ENCODE results near the gene SCN5A. TPM values are rescaled to one million over a fixed set of nuclear protein-coding genes. Genes with fewer than 3 reads are reported as not detected.
A peak's percentile ranks its signal among the peaks of the same experiment; 100 is the strongest.

Gene SCN5A
- total and polyA plus RNA-seq, 4 donors = 0.38 to 2.0 (median 0.61) TPM

- no peak for DNase-seq
- ATAC-seq (ENCODE audit: low FRiP score) = no peak
- H3K27ac ChIP-seq (ENCODE audit: low read depth in 1 of 2, low read length in 2 of 2) = no peak overlapping the region
These were observed 25.9 kb downstream of the SCN5A start for GRCh38 chr3:38623539-38623938.

DNA sequence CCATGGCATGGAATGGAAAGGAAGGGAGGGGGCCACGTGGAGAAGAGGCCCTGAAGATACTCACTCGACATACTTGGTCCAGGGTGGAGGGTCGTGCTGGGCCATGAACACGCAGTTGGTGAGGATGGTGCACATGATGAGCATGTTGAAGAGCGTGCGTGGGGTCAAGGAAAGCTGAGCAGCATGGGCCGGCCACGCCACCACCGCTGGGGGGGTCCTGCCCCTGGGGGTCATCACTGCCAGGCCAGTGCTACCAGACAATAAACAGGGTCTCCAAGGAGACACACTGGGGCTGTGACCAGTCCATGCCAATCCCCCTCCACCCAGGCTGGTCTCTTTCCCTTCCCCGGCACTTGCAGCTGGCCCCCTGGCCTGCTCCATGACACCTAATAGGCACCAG, 27.2 kb downstream of the SCN5A start:
- WGBS, 2 donors = 94 to 95% methylated on average over 10 of the region's 10 CpGs
- H3K27ac ChIP-seq (ENCODE audit: low read depth in 1 of 2, low read length in 2 of 2) = no peak overlapping the region
- H3K27me3 ChIP-seq (ENCODE audit: control insufficient read depth in 1 of 2, insufficient read depth in 2 of 2, low read length in 1 of 2) = no peaks in the 10 kb centered on the region
- H3K4me3 ChIP-seq (ENCODE audit: low read length in 2 of 2) = no peak overlapping the region
- H3K4me1 ChIP-seq (ENCODE audit: control insufficient read depth in 1 of 2, insufficient read depth in 2 of 2, low read length in 2 of 2) = no peaks in the 10 kb centered on the region
- ATAC-seq (ENCODE audit: low FRiP score) = no peak
- DNase-seq = no peak
- intact Hi-C loops (cut with DNase I) = no loop called here
- H3K9me3 ChIP-seq (ENCODE audit: control insufficient read depth, low read length) = no peaks in the 10 kb centered on the region
- no peaks in the 10 kb centered on the region for H3K36me3 ChIP-seq (ENCODE audit: control insufficient read depth in 1 of 2, insufficient read depth in 2 of 2, low read length in 1 of 2)

More at GRCh38 chr3:38623539-38623938, 25.9 kb downstream of the SCN5A start:
- Histone ChIP-seq H3K36me3 (ENCODE audit: control insufficient read depth in 1 of 2, insufficient read depth in 2 of 2, low read length in 1 of 2) (no peaks in the 10 kb centered on the region), H3K4me1 (ENCODE audit: control insufficient read depth in 1 of 2, insufficient read depth in 2 of 2, low read length in 2 of 2) (no peaks in the 10 kb centered on the region), H3K27me3 (ENCODE audit: control insufficient read depth in 1 of 2, insufficient read depth in 2 of 2, low read length in 1 of 2) (no peaks in the 10 kb centered on the region), H3K9me3 (ENCODE audit: control insufficient read depth, low read length) (no peaks in the 10 kb centered on the region), H3K4me3 (ENCODE audit: low read length in 2 of 2) (no peak overlapping the region)
- intact Hi-C loops (cut with DNase I) = no loop called here
- WGBS, 2 donors = 71% methylated on average over 10 of the region's 10 CpGs

DNA sequence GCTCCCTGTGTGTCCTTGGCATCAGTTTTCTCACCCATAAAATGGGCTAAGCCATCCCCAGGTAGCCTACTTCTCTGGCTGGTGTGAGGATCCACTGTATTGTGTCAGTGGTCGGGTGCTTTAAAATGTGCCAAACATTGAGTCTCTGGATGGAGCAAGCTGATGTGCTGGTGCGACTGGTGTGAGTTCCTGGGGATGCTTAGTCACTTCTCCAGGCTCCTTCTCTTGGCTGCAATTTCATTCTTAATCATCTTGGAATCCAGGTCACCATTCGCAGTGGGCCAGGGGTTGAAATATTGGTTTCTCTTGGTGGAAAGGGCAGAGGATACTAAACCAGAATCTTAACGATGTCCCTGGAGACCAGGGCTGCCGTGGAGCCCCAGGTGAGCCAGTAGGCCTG, 29.3 kb downstream of the SCN5A start:
- no peaks in the 10 kb centered on the region for H3K27me3 ChIP-seq (ENCODE audit: control insufficient read depth in 1 of 2, insufficient read depth in 2 of 2, low read length in 1 of 2)
- no peaks in the 10 kb centered on the region for H3K36me3 ChIP-seq (ENCODE audit: control insufficient read depth in 1 of 2, insufficient read depth in 2 of 2, low read length in 1 of 2)
- no peak for ATAC-seq (ENCODE audit: low FRiP score)
- intact Hi-C loops (cut with DNase I) = no loop called here
- H3K9me3 ChIP-seq (ENCODE audit: control insufficient read depth, low read length) = no peaks in the 10 kb centered on the region
- no peaks in the 10 kb centered on the region for H3K4me1 ChIP-seq (ENCODE audit: control insufficient read depth in 1 of 2, insufficient read depth in 2 of 2, low read length in 2 of 2)
- DNase-seq = no peak
- H3K27ac ChIP-seq (ENCODE audit: low read depth in 1 of 2, low read length in 2 of 2) = no peak overlapping the region
- 89% methylated on average over 5 of the region's 5 CpGs for WGBS, 2 donors
- H3K4me3 ChIP-seq (ENCODE audit: low read length in 2 of 2) = no peak overlapping the region

GRCh38 chr3:38618343-38618742, 31.1 kb downstream of the SCN5A start:
- Histone ChIP-seq H3K9me3 (ENCODE audit: control insufficient read depth, low read length) (no peaks in the 10 kb centered on the region), H3K27ac (ENCODE audit: low read depth in 1 of 2, low read length in 2 of 2) (no peak overlapping the region), H3K4me1 (ENCODE audit: control insufficient read depth in 1 of 2, insufficient read depth in 2 of 2, low read length in 2 of 2) (no peaks in the 10 kb centered on the region), H3K36me3 (ENCODE audit: control insufficient read depth in 1 of 2, insufficient read depth in 2 of 2, low read length in 1 of 2) (no peaks in the 10 kb centered on the region), H3K27me3 (ENCODE audit: control insufficient read depth in 1 of 2, insufficient read depth in 2 of 2, low read length in 1 of 2) (no peaks in the 10 kb centered on the region), H3K4me3 (ENCODE audit: low read length in 2 of 2) (no peak overlapping the region)
- WGBS, 2 donors = 80 to 87% methylated on average over 5 of the region's 5 CpGs
- intact Hi-C loops (cut with DNase I) = no loop called here
- ATAC-seq (ENCODE audit: low FRiP score) (no peak), DNase-seq (peak in 1 of 2 donors; percentile 28)

DNA sequence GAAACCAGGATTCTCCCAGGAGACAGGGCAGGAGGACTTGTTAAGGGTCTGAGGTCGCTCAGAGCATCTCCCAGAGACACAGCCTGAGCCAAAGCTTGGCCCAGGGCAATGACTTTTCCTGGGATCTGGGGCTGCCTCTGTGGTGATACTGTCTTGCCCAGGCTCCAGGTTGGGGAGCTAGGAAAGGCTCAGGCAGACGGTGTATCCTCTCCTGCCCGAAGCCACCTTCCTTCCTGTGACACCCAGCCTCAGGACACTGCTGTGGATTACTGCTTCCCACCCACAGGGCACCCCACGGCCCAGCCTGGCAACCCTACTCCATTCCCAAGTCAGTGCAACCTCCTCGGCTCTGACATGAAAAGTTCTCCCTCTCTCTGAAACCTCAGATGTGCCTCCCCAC, 31.9 kb downstream of the SCN5A start:
- Histone ChIP-seq H3K27ac (ENCODE audit: low read depth in 1 of 2, low read length in 2 of 2) (no peak overlapping the region), H3K9me3 (ENCODE audit: control insufficient read depth, low read length) (no peaks in the 10 kb centered on the region), H3K4me3 (ENCODE audit: low read length in 2 of 2) (no peak overlapping the region), H3K4me1 (ENCODE audit: control insufficient read depth in 1 of 2, insufficient read depth in 2 of 2, low read length in 2 of 2) (no peaks in the 10 kb centered on the region), H3K27me3 (ENCODE audit: control insufficient read depth in 1 of 2, insufficient read depth in 2 of 2, low read length in 1 of 2) (no peaks in the 10 kb centered on the region), H3K36me3 (ENCODE audit: control insufficient read depth in 1 of 2, insufficient read depth in 2 of 2, low read length in 1 of 2) (no peaks in the 10 kb centered on the region)
- DNase-seq = peak in 1 of 2 donors; percentile 19
- no peak for ATAC-seq (ENCODE audit: low FRiP score)
- WGBS, 2 donors = 72 to 74% methylated on average over 5 of the region's 5 CpGs
- intact Hi-C loops (cut with DNase I) = no loop called here

- no peaks in the 10 kb centered on the region for H3K27me3 ChIP-seq (ENCODE audit: control insufficient read depth in 1 of 2, insufficient read depth in 2 of 2, low read length in 1 of 2)
- no peaks in the 10 kb centered on the region for H3K4me1 ChIP-seq (ENCODE audit: control insufficient read depth in 1 of 2, insufficient read depth in 2 of 2, low read length in 2 of 2)
- intact Hi-C loops (cut with DNase I) = no loop called here
- no peak overlapping the region for H3K4me3 ChIP-seq (ENCODE audit: low read length in 2 of 2)
- H3K9me3 ChIP-seq (ENCODE audit: control insufficient read depth, low read length) = no peaks in the 10 kb centered on the region
- ATAC-seq (ENCODE audit: low FRiP score) (no peak), DNase-seq (no peak)
- no peaks in the 10 kb centered on the region for H3K36me3 ChIP-seq (ENCODE audit: control insufficient read depth in 1 of 2, insufficient read depth in 2 of 2, low read length in 1 of 2)
- WGBS, 2 donors = 74% methylated on average over 5 of the region's 5 CpGs
- H3K27ac ChIP-seq (ENCODE audit: low read depth in 1 of 2, low read length in 2 of 2) = no peak overlapping the region
These were observed 32.4 kb downstream of the SCN5A start for GRCh38 chr3:38617137-38617536.

DNA sequence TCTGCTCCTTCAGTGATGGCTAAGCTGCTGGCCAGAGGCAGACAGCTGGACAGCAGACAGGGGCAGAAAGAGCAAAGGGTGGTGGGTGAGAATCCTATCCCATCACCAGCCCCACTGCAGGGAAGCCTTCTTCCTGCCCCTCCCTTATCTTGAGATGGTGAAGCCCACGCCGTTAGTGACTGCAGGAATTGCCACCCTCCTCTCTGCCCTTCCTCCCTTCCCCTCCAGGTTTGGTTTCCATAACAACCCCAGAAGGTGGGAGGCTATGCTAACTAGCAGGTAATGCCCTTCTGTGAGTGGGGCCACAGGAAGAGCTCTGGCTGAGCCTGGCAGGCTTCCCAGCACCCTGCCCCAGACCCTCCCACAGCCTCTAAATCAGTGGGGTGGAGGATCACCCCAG, 32.8 kb downstream of the SCN5A start:
- ATAC-seq (ENCODE audit: low FRiP score) (no peak), DNase-seq (peak in 1 of 2 donors; percentile 39)
- Histone ChIP-seq H3K36me3 (ENCODE audit: control insufficient read depth in 1 of 2, insufficient read depth in 2 of 2, low read length in 1 of 2) (no peaks in the 10 kb centered on the region), H3K4me1 (ENCODE audit: control insufficient read depth in 1 of 2, insufficient read depth in 2 of 2, low read length in 2 of 2) (no peaks in the 10 kb centered on the region), H3K27me3 (ENCODE audit: control insufficient read depth in 1 of 2, insufficient read depth in 2 of 2, low read length in 1 of 2) (no peaks in the 10 kb centered on the region), H3K27ac (ENCODE audit: low read depth in 1 of 2, low read length in 2 of 2) (no peak overlapping the region), H3K9me3 (ENCODE audit: control insufficient read depth, low read length) (no peaks in the 10 kb centered on the region), H3K4me3 (ENCODE audit: low read length in 2 of 2) (no peak overlapping the region)
- intact Hi-C loops (cut with DNase I) = no loop called here
- 56 to 59% methylated on average over 2 of the region's 2 CpGs for WGBS, 2 donors

- ATAC-seq (ENCODE audit: low FRiP score) = peak; percentile 12
- 45 to 46% methylated on average over 1 of the region's 1 CpG for WGBS, 2 donors
- Histone ChIP-seq H3K36me3 (ENCODE audit: control insufficient read depth in 1 of 2, insufficient read depth in 2 of 2, low read length in 1 of 2) (no peaks in the 10 kb centered on the region), H3K27me3 (ENCODE audit: control insufficient read depth in 1 of 2, insufficient read depth in 2 of 2, low read length in 1 of 2) (no peaks in the 10 kb centered on the region), H3K4me3 (ENCODE audit: low read length in 2 of 2) (no peak overlapping the region), H3K9me3 (ENCODE audit: control insufficient read depth, low read length) (no peaks in the 10 kb centered on the region), H3K4me1 (ENCODE audit: control insufficient read depth in 1 of 2, insufficient read depth in 2 of 2, low read length in 2 of 2) (no peaks in the 10 kb centered on the region), H3K27ac (ENCODE audit: low read depth in 1 of 2, low read length in 2 of 2) (no peak overlapping the region)
- intact Hi-C loops (cut with DNase I) = no loop called here
- DNase-seq = peak in 1 of 2 donors; percentile 30
These were observed 33.4 kb downstream of the SCN5A start for GRCh38 chr3:38616111-38616510.

GRCh38 chr3:38614651-38615352, 34.7 kb downstream of the SCN5A start:
- H3K4me1 ChIP-seq (ENCODE audit: control insufficient read depth in 1 of 2, insufficient read depth in 2 of 2, low read length in 2 of 2) = no peaks in the 10 kb centered on the region
- intact Hi-C loops (cut with DNase I) = no loop called here
- peak in 1 of 2 donors; percentile 52 for DNase-seq
- no peaks in the 10 kb centered on the region for H3K36me3 ChIP-seq (ENCODE audit: control insufficient read depth in 1 of 2, insufficient read depth in 2 of 2, low read length in 1 of 2)
- no peak overlapping the region for H3K27ac ChIP-seq (ENCODE audit: low read depth in 1 of 2, low read length in 2 of 2)
- H3K4me3 ChIP-seq (ENCODE audit: low read length in 2 of 2) = no peak overlapping the region
- no peaks in the 10 kb centered on the region for H3K27me3 ChIP-seq (ENCODE audit: control insufficient read depth in 1 of 2, insufficient read depth in 2 of 2, low read length in 1 of 2)
- H3K9me3 ChIP-seq (ENCODE audit: control insufficient read depth, low read length) = no peaks in the 10 kb centered on the region
- ATAC-seq (ENCODE audit: low FRiP score) = no peak
- WGBS, 2 donors = 85 to 89% methylated on average over 9 of the region's 9 CpGs

Data from aorta (tissue), 5 donors.